ENCODE measurements around the gene TRAFD1.

The TRAFD1 gene

GRCh38 chr12:112163471-112163991 lies 38.2 kb downstream of the TRAFD1 start:
- no peak overlapping the region for H3K27ac ChIP-seq
- TF ChIP-seq CTCF (IDR thresholded peaks at IDR 0.05) = no peak

GRCh38 chr12:112164011-112164660 lies 38.8 kb downstream of the TRAFD1 start:
- TF ChIP-seq CTCF (IDR thresholded peaks at IDR 0.05) = no peak
- no peak for TF ChIP-seq ZFX (IDR thresholded peaks at IDR 0.05; ENCODE audit: borderline replicate concordance)
- no peak overlapping the region for H3K27ac ChIP-seq

- no peak overlapping the region for H3K27ac ChIP-seq
Observed at GRCh38 chr12:112165624-112166023, 40.3 kb downstream of the TRAFD1 start.

GRCh38 chr12:112166051-112167015 lies 41.0 kb downstream of the TRAFD1 start:
- TF ChIP-seq CTCF (IDR thresholded peaks at IDR 0.05) = no peak
- no peak for TF ChIP-seq ZFX (IDR thresholded peaks at IDR 0.05; ENCODE audit: borderline replicate concordance)
- H3K27ac ChIP-seq = no peak overlapping the region

More at GRCh38 chr12:112165624-112166023, 40.3 kb downstream of the TRAFD1 start:
- TF ChIP-seq CTCF (IDR thresholded peaks at IDR 0.05) = no peak
- TF ChIP-seq ZFX (IDR thresholded peaks at IDR 0.05; ENCODE audit: borderline replicate concordance) = no peak

- no peak overlapping the region for H3K27ac ChIP-seq
- TF ChIP-seq ZFX (IDR thresholded peaks at IDR 0.05; ENCODE audit: borderline replicate concordance) (no peak), CTCF (IDR thresholded peaks at IDR 0.05) (no peak)
Observed at GRCh38 chr12:112167031-112167461, 41.7 kb downstream of the TRAFD1 start.

- TF ChIP-seq ZFX (IDR thresholded peaks at IDR 0.05; ENCODE audit: borderline replicate concordance) (no peak), CTCF (IDR thresholded peaks at IDR 0.05) (no peak)
- no peak overlapping the region for H3K27ac ChIP-seq
Observed at GRCh38 chr12:112167718-112168525, 42.6 kb downstream of the TRAFD1 start.
